Activated CD4-positive, CD25-positive, alpha-beta regulatory T cell treated with anti-CD3 and anti-CD28 coated beads, Interleukin-2, amount 50 U/mL, for 16 hours (primary cell): ENCODE results near the gene GGA3.
"Not testable (repeated sequence)": the region's sequence is repeated elsewhere in the genome, so short reads cannot be mapped to it uniquely, and the experiment has no call there.

Experiments
- DNase-seq: peaks from one replicate; pipeline ENCODE4 v3.0.0-alpha.2; 2020; ENCODE audit warnings: low read depth, low spot score

The GGA3 gene, protein sequence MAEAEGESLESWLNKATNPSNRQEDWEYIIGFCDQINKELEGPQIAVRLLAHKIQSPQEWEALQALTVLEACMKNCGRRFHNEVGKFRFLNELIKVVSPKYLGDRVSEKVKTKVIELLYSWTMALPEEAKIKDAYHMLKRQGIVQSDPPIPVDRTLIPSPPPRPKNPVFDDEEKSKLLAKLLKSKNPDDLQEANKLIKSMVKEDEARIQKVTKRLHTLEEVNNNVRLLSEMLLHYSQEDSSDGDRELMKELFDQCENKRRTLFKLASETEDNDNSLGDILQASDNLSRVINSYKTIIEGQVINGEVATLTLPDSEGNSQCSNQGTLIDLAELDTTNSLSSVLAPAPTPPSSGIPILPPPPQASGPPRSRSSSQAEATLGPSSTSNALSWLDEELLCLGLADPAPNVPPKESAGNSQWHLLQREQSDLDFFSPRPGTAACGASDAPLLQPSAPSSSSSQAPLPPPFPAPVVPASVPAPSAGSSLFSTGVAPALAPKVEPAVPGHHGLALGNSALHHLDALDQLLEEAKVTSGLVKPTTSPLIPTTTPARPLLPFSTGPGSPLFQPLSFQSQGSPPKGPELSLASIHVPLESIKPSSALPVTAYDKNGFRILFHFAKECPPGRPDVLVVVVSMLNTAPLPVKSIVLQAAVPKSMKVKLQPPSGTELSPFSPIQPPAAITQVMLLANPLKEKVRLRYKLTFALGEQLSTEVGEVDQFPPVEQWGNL

DNA sequence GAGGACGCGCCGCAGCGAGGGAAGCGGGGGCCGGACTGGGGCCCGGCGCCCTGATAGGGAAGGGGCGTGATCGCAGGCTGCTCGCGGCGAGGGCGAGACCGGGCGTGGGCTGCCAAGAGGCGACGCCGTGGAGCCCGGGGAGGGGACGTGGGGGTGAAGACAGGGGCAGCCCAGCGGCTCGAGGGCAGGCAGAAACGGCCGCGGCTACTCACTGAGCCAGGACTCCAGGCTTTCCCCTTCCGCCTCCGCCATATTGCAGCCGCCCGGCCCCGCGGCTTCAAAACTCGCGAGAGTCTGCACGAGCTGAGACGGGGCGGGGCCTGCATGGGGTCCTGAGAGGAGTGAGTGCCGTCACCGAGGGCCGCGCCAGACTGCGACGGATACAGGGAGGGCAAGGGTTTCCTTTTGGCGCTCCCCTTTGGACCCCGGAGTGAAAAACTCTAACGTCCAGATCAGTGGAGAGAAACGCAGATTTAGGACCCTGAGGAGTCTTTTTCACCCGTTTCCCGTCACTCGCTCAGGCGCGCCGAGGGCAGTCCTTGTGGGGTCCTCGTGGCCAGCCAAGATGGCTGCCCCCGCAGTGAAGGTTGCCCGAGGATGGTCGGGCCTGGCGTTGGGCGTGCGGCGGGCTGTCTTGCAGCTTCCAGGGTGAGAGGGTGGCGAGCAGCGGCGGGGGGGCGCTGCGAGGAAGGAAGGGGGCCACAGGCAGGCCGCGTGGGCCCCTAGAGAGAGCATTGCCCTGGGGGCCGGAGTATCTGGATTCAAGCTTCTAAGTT is at the start of gene GGA3, which contains the start of gene MRPS7:
TSS of gene GGA3 (minus strand) at position 271 of the 776 bp plus-strand sequence. CDS start at position 252, 19 bp downstream.
TSS of gene MRPS7 (plus strand) at position 544 of the 776 bp plus-strand sequence. CDS start at position 566, 22 bp downstream.
- peak; percentile 93 for DNase-seq

DNA sequence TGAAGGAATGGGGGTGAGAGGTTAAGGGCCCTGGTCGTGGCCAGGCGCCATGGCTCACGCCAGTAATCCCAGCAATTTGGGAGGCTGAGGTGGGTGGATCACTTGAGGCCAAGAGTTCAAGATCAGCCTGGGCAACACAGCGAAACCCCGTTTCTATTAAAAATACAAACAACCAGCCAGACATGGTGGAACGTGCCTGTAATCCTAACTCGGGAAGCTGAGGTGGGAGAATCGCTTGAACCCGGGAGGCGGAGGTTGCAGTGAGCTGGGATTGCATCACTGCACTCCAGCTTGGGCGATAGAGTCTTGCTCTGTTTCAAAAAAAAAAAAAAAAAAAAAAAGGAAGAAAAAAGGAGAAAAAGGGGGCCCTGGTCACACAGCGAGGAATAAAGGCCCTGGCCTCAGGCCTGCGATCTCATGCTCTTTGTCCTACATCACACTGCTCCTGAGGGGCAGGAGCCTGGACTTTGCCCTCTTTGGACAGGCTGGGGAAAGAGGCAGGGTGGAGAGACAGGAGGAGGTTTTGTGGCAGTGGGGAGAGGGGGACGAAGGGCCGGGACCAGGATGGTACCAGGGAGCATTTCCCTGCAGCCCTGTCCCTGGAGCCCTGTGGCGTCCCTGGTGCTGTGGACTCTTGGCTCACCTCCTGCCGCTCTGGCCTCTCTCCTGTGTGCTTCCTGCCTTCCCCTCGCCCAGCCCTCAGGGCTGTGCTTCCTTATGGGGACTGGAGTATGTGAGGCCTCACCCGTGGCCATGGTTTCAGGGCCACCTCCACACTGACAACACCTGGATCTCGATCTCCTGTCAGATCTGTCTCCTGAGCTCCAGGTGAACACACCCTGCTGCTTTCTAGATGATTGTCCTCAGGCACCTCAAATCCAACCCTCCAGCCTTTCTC is 47.6 kb upstream of the GGA3 start:
- DNase-seq: no peak

DNA sequence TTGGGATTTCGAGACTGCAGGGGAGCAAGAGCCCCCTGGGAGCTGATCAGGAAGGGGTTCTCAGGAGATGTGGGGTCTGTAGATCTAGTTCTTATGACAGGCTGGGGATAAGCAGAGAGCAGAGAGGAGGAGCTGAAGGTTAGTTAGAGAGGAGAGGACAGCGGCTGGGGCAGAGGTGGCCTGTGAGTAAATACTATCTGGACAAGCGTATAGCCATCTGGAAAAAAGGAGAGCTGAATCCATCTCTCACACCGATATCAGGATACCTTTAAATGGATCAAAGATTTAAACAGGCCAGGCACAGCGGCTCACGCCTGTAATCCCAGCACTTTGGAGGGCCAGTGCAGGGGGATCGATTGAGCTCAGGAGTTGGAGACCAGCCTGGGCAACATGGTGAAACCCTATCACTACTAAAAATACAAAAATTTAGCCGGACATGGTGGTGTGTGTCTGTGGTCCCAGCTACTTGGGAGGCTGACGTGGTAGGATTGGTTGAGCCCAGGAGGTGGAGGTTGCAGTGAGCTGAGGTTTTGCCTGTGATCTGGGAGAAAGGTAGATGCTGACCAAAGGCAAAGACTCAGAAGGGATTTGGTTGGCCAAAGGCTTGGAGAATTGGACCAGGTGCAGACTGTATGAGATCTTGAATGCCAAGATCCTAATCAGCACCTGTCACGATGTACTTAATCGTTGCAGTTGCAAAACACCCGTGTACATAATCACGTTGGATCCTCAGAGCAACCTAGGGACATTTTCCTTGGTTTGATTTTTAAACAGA is 46.7 kb upstream of the GGA3 start:
- no peak for DNase-seq

DNA sequence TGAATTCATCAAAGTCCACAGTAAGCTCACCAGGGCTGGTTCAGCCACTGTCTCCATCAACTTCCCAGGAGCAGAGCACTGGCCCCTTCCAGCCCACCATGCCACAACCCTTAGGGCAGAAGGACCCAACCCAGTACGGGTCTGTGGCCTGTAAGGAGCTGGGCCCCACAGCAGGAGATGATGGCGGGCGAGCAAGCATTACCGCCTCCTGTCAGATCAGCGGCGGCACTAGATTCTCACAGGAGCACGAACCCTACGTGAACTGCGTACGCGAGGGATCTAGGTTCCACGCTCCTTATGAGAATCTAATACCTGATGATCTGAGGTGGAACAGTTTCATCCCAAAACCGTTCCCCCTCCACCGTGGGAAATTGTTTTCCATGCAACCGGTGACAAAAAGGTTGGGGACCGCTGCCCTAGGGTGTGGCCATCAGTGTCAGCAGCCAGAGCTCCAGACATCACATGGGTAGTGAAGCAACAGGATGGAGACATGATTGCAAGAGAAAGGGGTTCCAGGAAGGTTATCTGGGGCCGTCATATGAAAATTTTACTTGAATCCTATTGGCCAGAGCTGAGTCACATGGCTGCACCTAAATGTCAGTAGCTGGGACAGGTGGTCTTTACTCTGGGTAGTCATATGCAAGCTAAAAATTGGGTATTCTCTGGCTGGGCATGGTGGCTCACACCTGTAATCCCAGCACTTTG is 40.2 kb upstream of the GGA3 start:
- DNase-seq: no peak

DNA sequence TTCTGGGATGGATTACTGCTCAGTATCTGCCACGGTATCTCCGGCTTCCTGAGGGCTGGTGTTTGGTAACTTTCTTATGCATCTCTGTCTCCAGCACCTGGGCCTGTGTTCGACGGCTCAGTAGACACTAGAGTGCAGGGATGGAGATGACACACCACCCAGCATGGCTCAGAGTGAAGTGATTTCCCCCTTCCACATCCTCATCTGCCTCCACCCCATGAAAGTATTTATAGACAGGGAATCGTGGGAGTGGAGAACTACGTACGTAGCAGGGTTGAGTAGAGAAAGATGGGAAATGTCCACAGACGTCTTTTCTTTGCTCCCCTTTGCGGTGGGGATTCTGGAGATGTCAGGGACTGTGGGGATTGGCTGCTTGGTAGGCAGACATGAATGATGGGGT is 39.6 kb upstream of the GGA3 start:
- DNase-seq: no peak

DNA sequence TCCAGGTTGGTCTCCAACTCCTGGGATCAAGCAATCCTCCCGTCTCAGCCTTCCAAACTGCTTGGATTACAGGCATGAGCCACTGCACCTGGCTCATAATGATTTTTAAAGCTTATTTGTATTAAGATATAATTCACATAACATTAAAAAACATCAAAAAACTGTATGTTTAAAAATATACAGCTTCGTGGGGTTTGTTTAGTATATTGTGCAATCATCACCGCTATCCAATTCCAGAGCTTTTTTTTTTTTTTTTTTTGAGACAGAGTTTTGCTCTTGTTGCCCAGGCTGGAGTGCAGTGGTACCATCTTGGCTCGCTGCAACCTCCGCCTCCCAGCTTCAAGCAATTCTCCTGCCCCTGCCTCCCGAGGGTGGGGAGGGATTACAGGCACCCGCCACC is 38.9 kb upstream of the GGA3 start:
- DNase-seq: no peak

DNA sequence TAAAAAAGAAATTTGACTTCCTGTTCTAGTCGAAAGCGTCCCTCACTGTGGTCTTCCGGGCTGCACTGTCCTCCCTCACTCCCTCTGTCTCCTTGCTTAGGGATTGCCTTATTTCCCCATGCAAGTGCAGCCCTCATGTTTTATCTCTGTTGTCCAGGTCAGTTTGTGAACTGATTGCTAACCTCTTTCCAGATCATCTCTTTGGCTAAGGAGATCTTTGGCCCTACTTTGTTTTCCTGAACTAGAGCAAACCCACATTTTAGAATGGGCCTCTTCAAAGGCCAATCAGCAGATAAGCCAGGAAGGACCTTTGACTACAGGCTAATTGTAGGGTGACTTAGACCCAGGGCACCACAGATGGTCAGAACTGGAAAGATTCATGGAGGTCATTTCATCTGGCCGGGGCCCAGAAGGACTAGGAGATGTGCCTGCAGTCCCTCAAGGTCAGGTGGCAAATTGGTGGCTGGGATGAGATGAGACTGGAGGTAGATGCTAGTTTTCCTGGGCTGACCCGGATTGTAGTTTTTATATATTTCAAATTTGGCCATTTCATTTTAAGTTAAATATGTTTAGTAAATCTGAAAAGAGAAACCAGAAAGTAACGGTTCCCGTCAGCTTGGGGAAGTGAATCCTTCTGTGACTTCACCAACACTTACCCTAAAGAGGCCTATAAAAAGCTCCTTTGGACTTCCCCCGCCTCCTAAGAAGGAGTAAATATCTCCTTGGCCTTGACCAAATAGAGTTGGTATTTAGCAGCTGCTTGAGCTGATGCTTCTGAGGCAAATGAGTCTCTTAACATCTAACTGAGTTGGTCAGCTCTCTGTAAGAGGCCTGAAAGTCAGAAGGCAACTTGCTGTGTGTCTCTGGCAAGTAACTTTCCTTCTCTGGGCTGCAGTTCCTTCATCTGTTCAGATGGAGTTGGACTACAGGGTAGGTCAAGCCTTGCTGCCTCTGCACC is 34.1 kb upstream of the GGA3 start:
- no peak for DNase-seq

DNA sequence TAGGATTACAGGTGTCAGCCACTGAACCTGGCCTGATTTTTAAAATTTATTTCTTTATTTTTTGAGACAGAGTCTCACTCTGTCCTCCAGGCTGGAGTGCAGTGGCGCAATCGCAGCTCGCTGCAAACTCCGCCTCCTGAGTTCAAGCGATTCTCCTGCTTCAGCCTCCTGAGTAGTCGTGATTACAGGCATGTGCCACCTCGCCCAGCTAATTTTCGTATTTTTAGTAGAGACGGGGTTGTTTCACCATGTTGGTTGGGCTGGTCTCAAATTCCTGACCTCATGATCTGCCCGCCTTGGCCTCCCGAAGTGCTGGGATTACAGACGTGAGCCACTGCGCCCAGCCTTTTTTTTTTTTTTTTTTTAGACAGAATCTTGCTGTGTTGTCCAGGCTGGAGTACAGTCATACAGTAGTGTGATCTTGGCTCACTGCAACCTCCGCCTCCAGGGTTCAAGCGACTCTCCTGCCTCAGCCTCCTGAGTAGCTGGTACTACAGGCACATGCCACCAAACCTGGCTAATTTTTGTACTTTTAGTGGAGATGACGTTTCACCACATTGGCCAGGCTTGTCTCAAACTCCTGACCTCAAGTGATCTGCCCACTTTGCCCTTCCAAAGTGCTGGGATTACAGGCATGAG is 31.5 kb upstream of the GGA3 start:
- not testable (repeated sequence) for DNase-seq

DNA sequence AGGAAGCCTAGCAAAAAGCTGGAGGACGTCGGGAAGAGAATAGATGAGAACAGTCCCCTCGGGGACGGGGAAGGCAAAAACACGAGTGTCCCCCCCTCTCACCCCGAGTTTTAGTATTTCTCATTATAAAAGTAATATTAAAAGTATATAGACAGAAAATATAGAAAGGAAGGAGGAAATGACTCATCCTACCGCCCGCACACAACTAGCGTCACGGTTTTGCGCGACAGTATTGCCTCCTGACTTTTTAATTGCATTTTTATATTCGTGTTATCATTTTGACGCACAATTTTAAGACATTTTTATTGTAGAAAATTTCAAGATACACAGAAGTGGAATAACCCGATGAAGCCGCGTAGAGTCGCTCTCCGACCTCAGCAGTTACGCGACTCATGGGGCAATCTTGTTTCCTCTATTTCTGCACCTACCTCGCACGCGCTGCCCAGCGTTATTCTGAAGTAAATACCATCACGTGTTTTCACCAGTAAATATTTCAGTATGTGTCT is 28.5 kb upstream of the GGA3 start:
- peak; percentile 51 for DNase-seq

DNA sequence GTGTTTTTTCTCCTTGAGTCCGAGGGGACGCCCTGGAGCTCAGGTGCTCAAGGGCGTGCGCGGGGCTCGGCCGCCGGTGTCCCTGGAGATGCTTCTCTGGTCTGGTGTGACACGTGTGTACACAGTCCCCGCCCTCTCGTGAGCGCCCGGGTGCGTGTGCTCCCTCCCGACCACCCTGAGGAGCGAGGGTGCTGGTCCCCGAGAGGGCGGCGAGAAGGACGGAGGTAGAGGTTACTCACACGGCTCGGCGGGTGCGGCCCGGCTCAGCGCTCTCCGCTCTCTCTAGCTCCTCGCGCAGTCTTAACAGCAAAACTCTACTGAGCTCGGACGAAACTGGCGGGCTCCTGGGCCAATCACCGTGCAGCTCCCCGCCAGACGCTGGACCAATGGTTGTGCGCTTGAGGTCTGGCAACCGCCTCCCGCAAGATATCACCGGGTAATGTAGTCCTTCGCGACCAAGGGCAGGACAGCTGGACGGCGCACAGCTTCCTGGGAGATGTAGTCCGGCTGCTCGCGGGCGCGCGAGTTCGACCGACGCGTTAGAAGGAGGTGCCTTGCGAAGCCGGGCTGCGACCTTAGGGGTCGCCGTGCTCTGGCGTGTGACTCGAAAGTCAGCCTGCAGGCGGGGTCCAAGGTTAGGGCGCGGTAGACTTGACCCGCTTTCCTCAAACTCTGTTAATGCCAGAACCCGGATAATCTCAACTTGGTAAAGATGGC is 27.9 kb upstream of the GGA3 start, which contains the start of gene SLC25A19:
TSS of gene SLC25A19 (minus strand) at position 319 of the 717 bp plus-strand sequence. CDS start 2,669 bp downstream, outside the sequence.
- peak; percentile 94 for DNase-seq

DNA sequence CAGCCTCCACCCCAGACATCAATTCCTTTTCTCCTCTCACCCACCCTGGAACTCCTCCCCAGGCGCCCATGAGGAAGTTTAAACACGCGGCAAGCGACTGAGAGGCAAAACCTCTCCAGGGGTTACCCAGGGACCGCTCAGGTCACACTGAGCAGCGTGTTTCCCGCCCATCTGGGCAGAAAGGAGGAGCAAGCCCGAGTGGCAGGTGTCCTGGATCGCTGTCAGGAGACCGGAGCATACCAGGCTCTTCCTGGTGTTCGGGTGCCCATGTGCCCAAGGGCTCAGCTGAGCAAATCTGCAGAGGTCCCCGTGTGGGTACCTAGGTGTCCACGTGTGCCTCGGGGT is 27.3 kb upstream of the GGA3 start:
- no peak for DNase-seq

DNA sequence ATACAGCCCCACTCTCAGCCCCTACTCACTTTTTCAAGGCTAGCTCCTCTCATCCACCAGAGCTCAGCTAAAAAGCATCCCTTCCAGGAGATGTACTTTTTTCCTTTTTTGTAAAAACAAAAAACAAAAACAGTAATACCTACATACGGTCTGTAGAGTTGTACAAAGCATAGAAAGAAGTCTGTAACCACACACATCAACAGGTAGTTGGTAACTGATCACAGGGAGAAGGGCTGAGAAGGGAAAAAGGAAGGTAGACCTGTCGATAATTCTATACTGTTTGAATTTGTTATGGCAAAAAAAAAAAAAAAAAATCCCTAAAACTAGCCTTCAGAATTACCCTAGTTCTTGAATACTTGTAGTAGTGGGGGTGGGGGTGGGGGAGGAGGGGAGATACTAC is 27.0 kb upstream of the GGA3 start:
- DNase-seq: no peak

DNA sequence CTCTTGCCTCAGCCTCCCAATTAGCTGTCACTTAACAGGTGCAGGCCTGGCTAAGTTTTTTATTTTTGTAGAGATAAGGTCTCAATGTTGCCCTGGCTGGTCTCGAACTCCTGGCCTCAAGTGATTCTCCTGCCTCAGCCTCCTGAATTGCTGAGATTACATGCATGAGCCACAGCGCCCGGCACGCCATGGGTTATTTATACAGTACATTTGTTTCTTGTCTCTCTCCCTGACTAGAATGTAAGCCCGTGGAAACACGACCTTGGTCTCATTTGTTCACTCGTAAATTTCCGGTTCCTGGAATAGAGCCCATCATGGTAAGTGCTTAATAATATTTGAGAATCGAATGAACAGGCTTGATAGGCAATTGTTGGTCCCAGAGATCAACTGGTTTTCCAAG is 25.8 kb upstream of the GGA3 start:
- DNase-seq: no peak

DNA sequence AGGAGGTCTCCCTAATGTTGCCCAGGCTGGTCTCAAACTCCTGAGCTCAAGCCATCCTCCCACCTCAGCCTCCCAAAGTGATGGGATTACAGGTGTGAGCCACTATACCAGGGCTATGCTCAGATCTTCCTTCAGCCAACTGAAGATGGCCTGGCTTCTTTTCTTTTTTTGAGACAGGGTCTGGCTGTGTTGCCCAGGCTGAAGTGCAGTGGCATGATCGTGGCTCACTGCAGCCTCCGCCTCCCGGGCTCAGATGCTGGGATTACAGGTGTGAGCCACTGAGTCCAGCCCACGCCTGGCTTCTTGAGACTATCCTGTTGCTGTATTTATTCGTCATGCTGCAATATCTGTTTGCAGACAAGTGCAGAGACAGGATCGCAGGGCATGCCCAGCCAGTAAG is 23.7 kb upstream of the GGA3 start:
- DNase-seq: no peak

DNA sequence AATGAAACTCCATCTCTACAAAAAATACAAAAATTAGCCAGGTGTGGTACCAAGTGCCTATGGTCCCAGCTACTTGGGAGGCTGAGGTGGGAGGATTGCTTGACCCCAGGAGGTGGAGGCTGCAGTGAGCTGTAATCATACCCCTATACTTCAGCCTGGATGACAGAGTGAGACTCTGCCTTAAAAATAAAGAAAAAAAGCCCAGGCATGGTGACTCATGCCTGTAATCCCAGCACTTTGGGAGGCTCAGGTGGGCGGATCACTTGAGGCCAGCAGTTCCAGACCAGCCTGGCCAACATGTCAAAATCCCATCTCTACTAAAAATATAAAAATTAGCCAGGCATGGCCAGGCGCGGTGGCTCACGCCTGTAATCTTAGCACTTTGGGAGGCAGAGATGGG is 18.8 kb upstream of the GGA3 start:
- not testable (repeated sequence) for DNase-seq

DNA sequence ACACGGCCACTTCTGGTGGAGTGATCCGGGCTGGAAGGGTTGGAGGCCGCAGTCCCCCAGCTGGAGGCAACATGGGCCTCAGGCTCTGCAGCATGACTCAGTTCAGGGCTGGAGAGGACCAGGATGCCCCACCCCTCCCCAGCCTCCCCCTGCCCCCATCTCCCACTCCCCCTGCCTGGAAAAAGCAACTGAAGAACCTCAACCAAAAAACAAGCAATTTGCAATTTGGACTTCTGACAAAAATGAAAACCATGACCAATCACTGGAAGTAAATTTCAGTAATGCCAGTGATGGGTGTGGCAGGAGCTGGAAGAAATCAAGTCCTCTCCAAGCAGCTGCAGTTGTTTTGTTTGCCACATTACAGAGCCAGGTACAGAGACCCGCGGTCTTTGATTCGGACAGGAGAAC is 16.3 kb upstream of the GGA3 start:
- no peak for DNase-seq
